H1 (cell line): ENCODE results near the gene PLLP. TPM values are rescaled to one million over a fixed set of nuclear protein-coding genes. Genes with fewer than 3 reads are reported as not detected.

Source experiments
- CTCF ChIA-PET: fragments of 300-600 bp; sonication (Branson Sonifier 250); formaldehyde crosslinking; loops from one replicate; lab custom pipeline; 2021; ENCODE audit not compliant: partially characterized antibody; lab: Charles Lee
- POLR2A ChIA-PET: fragments of 300-600 bp; sonication (Branson Sonifier 250); formaldehyde crosslinking; loops from one replicate; lab custom pipeline; 2021; ENCODE audit warnings: inconsistent platforms; ENCODE audit not compliant: partially characterized antibody; lab: Charles Lee
- DNase-seq, 2 experiments: peaks; one replicate each; pipeline versions ENCODE4 v3.0.0 to v3.0.0-alpha.2; 2010 to 2022; ENCODE audit warnings: low spot score in 2 of 2, low read depth in 1 of 2, mixed read lengths in 1 of 2
- FAIRE-seq: peaks from 2 replicates; lab custom pipeline; 2011; peaks lifted over from hg19 to GRCh38; lab: Jason Lieb, UNC
- H2AFZ ChIP-seq: 2 replicates; pipeline ENCODE4 v1.8.1; 2012; ENCODE audit warnings: low read length, inconsistent platforms
- H2AK5ac ChIP-seq: 2 replicates; pipeline ENCODE4 v1.6.1; 2013; ENCODE audit warnings: low read depth, low read length
- H2BK120ac ChIP-seq: replicated peaks from 2 replicates; pipeline ENCODE3; 2013; ENCODE audit warnings: low read depth, low read length, inconsistent platforms
- H2BK12ac ChIP-seq: 2 replicates; pipeline ENCODE4 v1.6.1; 2013; ENCODE audit warnings: low read depth, low read length
- H2BK15ac ChIP-seq: 2 replicates; pipeline ENCODE4 v1.6.1; 2013; ENCODE audit warnings: low read length
- H2BK20ac ChIP-seq: 2 replicates; pipeline ENCODE4 v1.6.1; 2013; ENCODE audit warnings: low read length
- H2BK5ac ChIP-seq: 2 replicates; pipeline ENCODE4 v1.6.1; 2013; ENCODE audit warnings: low read depth, low read length
- H3K14ac ChIP-seq: 2 replicates; pipeline ENCODE4 v1.6.1; 2013; ENCODE audit warnings: inconsistent platforms; ENCODE audit not compliant: insufficient read length
- H3K18ac ChIP-seq: 2 replicates; pipeline ENCODE4 v1.6.1; 2013; ENCODE audit warnings: low read length; ENCODE audit errors: extremely low read depth
- H3K23ac ChIP-seq: 2 replicates; pipeline ENCODE4 v1.6.1; 2013; ENCODE audit warnings: inconsistent platforms; ENCODE audit not compliant: insufficient read length
- H3K23me2 ChIP-seq: 2 replicates; pipeline ENCODE4 v1.6.1; 2013; ENCODE audit warnings: low read depth, low read length
- H3K27ac ChIP-seq: 2 replicates; pipeline ENCODE4 v1.6.1; 2011; ENCODE audit warnings: low read depth, low read length, inconsistent platforms
- H3K27me3 ChIP-seq, 4 experiments: replicated peaks in 1 of 4; 1 replicate in 1 of 4; 2 replicates in 3 of 4; pipeline versions ENCODE4 v1.6.1 to v1.8.1; 2011 to 2013; ENCODE audit warnings: low read length in 3 of 4, mild to moderate bottlenecking in 3 of 4, inconsistent platforms in 2 of 4, mixed read lengths in 2 of 4, moderate library complexity in 1 of 4; ENCODE audit not compliant: control insufficient read depth in 3 of 4, insufficient read depth in 3 of 4; ENCODE audit errors: extremely low read depth in 1 of 4
- H3K36me3 ChIP-seq, 4 experiments: 2 replicates each; pipeline versions ENCODE4 v1.6.1 to v1.8.1; 2011 to 2013; ENCODE audit warnings: mild to moderate bottlenecking in 4 of 4, low read length in 3 of 4, moderate library complexity in 2 of 4, control low read depth in 1 of 4, inconsistent platforms in 1 of 4; ENCODE audit not compliant: insufficient read depth in 4 of 4, control insufficient read depth in 2 of 4
- H3K4ac ChIP-seq: replicated peaks from 2 replicates; pipeline ENCODE3; 2013; ENCODE audit warnings: low read length, low read depth, mixed read lengths, inconsistent platforms; ENCODE audit not compliant: insufficient read length
- H3K4me1 ChIP-seq, 4 experiments: replicated peaks in 1 of 4; 1 replicate in 1 of 4; 2 replicates in 3 of 4; pipeline versions ENCODE4 v1.6.1 to v1.8.1; 2011 to 2013; ENCODE audit warnings: low read length in 3 of 4, inconsistent platforms in 2 of 4, mixed read lengths in 1 of 4; ENCODE audit not compliant: insufficient read depth in 4 of 4, control insufficient read depth in 3 of 4
- H3K4me2 ChIP-seq, 2 experiments: 2 replicates each; pipeline versions ENCODE4 v1.6.1 to v1.8.1; 2011 to 2013; ENCODE audit warnings: low read depth in 2 of 2, low read length in 2 of 2, control low read depth in 1 of 2, inconsistent platforms in 1 of 2, mild to moderate bottlenecking in 1 of 2; ENCODE audit not compliant: insufficient read depth in 1 of 2
- H3K4me3 ChIP-seq, 4 experiments: fragments of 200-600, 300-600 bp in 1 of 4; sonication (generic), shearing (Covaris generic), sonication (Bioruptor Twin) in 1 of 4; 2 replicates each; pipeline versions ENCODE4 v1.5.1 to v1.8.1; 2011 to 2016; ENCODE audit warnings: low read length in 4 of 4, low read depth in 3 of 4, control low read depth in 2 of 4, inconsistent platforms in 2 of 4, mild to moderate bottlenecking in 2 of 4, mixed read lengths in 1 of 4, moderate library complexity in 1 of 4; ENCODE audit not compliant: insufficient read depth in 2 of 4; ENCODE audit errors: extremely low read depth in 1 of 4
- H3K56ac ChIP-seq: replicated peaks from 2 replicates; pipeline ENCODE3; 2013; ENCODE audit warnings: low read depth, mild to moderate bottlenecking, mixed read lengths, low read length, inconsistent platforms; ENCODE audit not compliant: insufficient read length
- H3K79me1 ChIP-seq: 2 replicates; pipeline ENCODE4 v1.6.1; 2013; ENCODE audit warnings: low read depth, low read length, control low read depth
- H3K79me2 ChIP-seq, 2 experiments: 2 replicates each; pipeline versions ENCODE4 v1.6.1 to v1.8.1; 2012 to 2013; ENCODE audit warnings: low read length in 2 of 2, mild to moderate bottlenecking in 2 of 2, inconsistent platforms in 1 of 2; ENCODE audit not compliant: insufficient read depth in 2 of 2, control insufficient read depth in 1 of 2
- H3K9ac ChIP-seq, 4 experiments: replicated peaks in 1 of 4; 1 replicate in 1 of 4; 2 replicates in 3 of 4; pipeline versions ENCODE4 v1.6.1 to v1.8.1; 2011 to 2013; ENCODE audit warnings: low read depth in 3 of 4, low read length in 3 of 4, control low read depth in 2 of 4, mild to moderate bottlenecking in 2 of 4, moderate library complexity in 2 of 4, inconsistent platforms in 1 of 4; ENCODE audit errors: extremely low read depth in 1 of 4
- H3K9me3 ChIP-seq, 2 experiments: 2 replicates each; pipeline versions ENCODE4 v1.6.1 to v1.8.1; 2012 to 2013; ENCODE audit warnings: mild to moderate bottlenecking in 2 of 2, moderate library complexity in 2 of 2, control low read depth in 1 of 2, inconsistent platforms in 1 of 2, low read depth in 1 of 2, low read length in 1 of 2, mixed read lengths in 1 of 2; ENCODE audit not compliant: insufficient read depth in 2 of 2
- H4K20me1 ChIP-seq, 2 experiments: replicated peaks in 1 of 2; 2 replicates each; pipeline versions ENCODE3 to v1.8.1; 2011 to 2013; ENCODE audit warnings: inconsistent platforms in 2 of 2, low read length in 2 of 2, mild to moderate bottlenecking in 1 of 2; ENCODE audit not compliant: insufficient read depth in 2 of 2, control insufficient read depth in 1 of 2
- H4K5ac ChIP-seq: 2 replicates; pipeline ENCODE4 v1.6.1; 2013; ENCODE audit warnings: low read length, low read depth, mixed read lengths, inconsistent platforms; ENCODE audit not compliant: insufficient read length
- H4K8ac ChIP-seq: 2 replicates; pipeline ENCODE4 v1.8.0; 2013; ENCODE audit warnings: mild to moderate bottlenecking, moderate library complexity, low read length, inconsistent platforms; ENCODE audit not compliant: insufficient read depth; ENCODE audit errors: extremely low read depth
- H4K91ac ChIP-seq: replicated peaks from 2 replicates; pipeline ENCODE3; 2013; ENCODE audit warnings: low read length, mixed read lengths, inconsistent platforms; ENCODE audit not compliant: insufficient read length
- BRCA1 ChIP-seq: IDR thresholded peaks from 2 replicates; pipeline ENCODE4 v1.6.1; 2012; ENCODE audit warnings: low read depth, low read length, improper control_type of control experiment
- CBX8 ChIP-seq: fragments of 300-800, 300-1000 bp; sonication (generic); IDR thresholded peaks from 2 replicates; pipeline ENCODE4 v1.7.1; 2016; ENCODE audit warnings: low read depth, low read length, borderline replicate concordance
- CEBPB ChIP-seq: IDR thresholded peaks from 2 replicates; pipeline ENCODE4 v1.6.1; 2012; ENCODE audit warnings: low read depth, low read length
- CREB1 ChIP-seq: IDR thresholded peaks from 2 replicates; pipeline ENCODE4 v1.6.1; 2012; ENCODE audit warnings: inconsistent platforms
- FOSL1 ChIP-seq: IDR thresholded peaks from 2 replicates; pipeline ENCODE4 v1.6.1; 2011; ENCODE audit warnings: mild to moderate bottlenecking, low read depth, low read length, moderate library complexity; ENCODE audit not compliant: insufficient read depth
- MAFK ChIP-seq: IDR thresholded peaks from 2 replicates; pipeline ENCODE4 v1.6.1; 2012; ENCODE audit warnings: low read depth, mild to moderate bottlenecking, improper control_type of control experiment, low read length
- POU5F1 ChIP-seq: IDR thresholded peaks from 2 replicates; pipeline ENCODE4 v1.6.1; 2011; ENCODE audit warnings: low read depth, mild to moderate bottlenecking, low read length, moderate library complexity
- RAD21 ChIP-seq, 2 experiments: IDR thresholded peaks in 1 of 2; conservative IDR thresholded peaks in 1 of 2; 2 replicates each; pipeline ENCODE4 v1.6.1; 2011; ENCODE audit warnings: low read depth in 2 of 2, low read length in 2 of 2, improper control_type of control experiment in 1 of 2, inconsistent platforms in 1 of 2, mild to moderate bottlenecking in 1 of 2, moderate library complexity in 1 of 2
- SP1 ChIP-seq: IDR thresholded peaks from 2 replicates; pipeline ENCODE4 v1.6.1; 2011; ENCODE audit warnings: low read depth, low read length
- TBP ChIP-seq: IDR thresholded peaks from 2 replicates; pipeline ENCODE4 v1.6.1; 2011; ENCODE audit warnings: low read depth, low read length, improper control_type of control experiment
- WGBS, 2 experiments: shearing (Covaris generic) in 1 of 2; methylation state at CpG; one replicate each; pipeline versions ENCODE4 v1.1.6 to v1.1.7; 2013 to 2015; ENCODE audit warnings: low lambda C conversion rate in 2 of 2, mixed read lengths in 2 of 2, inconsistent platforms in 1 of 2, low coverage in 1 of 2, missing lambda C conversion rate in 1 of 2; ENCODE audit not compliant: insufficient replicate concordance in 2 of 2, insufficient coverage in 1 of 2, insufficient read length in 1 of 2; ENCODE audit errors: extremely low coverage in 1 of 2, missing lambda C conversion rate in 1 of 2; 5-methylcytosine and 5-hydroxymethylcytosine counted together
- polyA plus RNA-seq, 7 experiments: library from polyadenylated mRNA; depleted of rRNA in 3 of 7; stranded (reverse) in 5 of 7; unstranded in 2 of 7; fragments of >200 nt in 5 of 7; fragments of 200-250 nt in 2 of 7; gene quantifications; 1 replicate in 5 of 7; 2 replicates in 1 of 7; 4 replicates in 1 of 7; pipeline versions ENCODE4 v1.2.1 to v1.2.3, GENCODE V29; 2011 to 2013; ENCODE audit warnings: missing spikeins in 2 of 7, mixed read lengths in 2 of 7
- total RNA-seq: library from RNA; stranded (reverse); fragmentation: NEBNext Ultra II Directional; extraction: Animal tissue kit (Norgen Biotek cat#: 25700); gene quantifications from 2 replicates; pipeline ENCODE4 v1.2.1, GENCODE V29; 2021
- TF ChIP-seq, protein P1 (sequence below), 3 experiments: IDR thresholded peaks; 1 replicate in 2 of 3; 2 replicates in 1 of 3; pipeline versions ENCODE4 v1.5.1 to v1.6.1; 2011; ENCODE audit warnings: low read length in 3 of 3, mild to moderate bottlenecking in 3 of 3, inconsistent platforms in 2 of 3, low read depth in 1 of 3, moderate library complexity in 1 of 3; ENCODE audit not compliant: insufficient read depth in 1 of 3; ENCODE audit errors: control extremely low read depth in 1 of 3
- TF ChIP-seq, protein P2 (sequence below): IDR thresholded peaks from 2 replicates; pipeline ENCODE4 v1.6.1; 2011; ENCODE audit warnings: low read depth, mild to moderate bottlenecking, low read length; ENCODE audit not compliant: insufficient read depth

Gene PLLP
- total and polyA plus RNA-seq, 2 of the 8 experiments (the other 6 are each of a cell fraction or from before 2014, with no cell fraction given): 2.9 to 10.6 TPM

DNA sequence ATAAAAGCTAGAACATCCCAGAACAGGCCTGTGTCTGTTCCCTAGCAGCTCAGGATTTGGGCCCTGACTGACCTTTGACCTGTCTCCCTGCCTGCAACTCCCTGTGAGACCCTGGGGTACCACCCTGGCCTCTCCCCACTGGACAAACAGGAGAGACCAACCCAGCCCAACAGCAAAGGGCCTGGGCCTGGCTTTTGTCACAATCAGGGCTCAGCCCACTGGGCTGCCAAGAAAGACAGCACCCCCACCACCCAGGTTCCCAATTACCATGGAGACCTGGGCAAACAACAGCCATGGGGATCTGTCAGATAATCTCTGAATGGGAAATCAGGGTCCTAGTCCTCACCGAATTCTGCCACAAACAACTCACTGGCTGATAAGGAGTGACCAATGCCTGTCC, 11.1 kb downstream of the PLLP start:
- H3K79me1 ChIP-seq: no peaks in the 10 kb centered on the region
- 0 out of 2 replicates have a peak, but pooled peaks cover 1% of the 10 kb centered on the region for H3K23me2 ChIP-seq
- H3K56ac ChIP-seq: no peak overlapping the region
- no peak overlapping the region for H2AFZ ChIP-seq
- no peak overlapping the region for H3K9ac ChIP-seq
- H3K4me2 ChIP-seq: no peak overlapping the region
- no peak overlapping the region for H3K18ac ChIP-seq
- H2BK20ac ChIP-seq: no peak overlapping the region
- POLR2A ChIA-PET: interaction anchor here (0.8 kb wide), 1 partner anchor 10 kb away, joined by 3 read pairs; no protein-coding TSS in a partner anchor
- no peaks in the 10 kb centered on the region for H3K36me3 ChIP-seq
- CTCF ChIA-PET: no interaction called here
- H2BK15ac ChIP-seq: no peak overlapping the region
- no peak overlapping the region for H2AK5ac ChIP-seq
- H3K14ac ChIP-seq: no peak overlapping the region
- peaks cover 0 to 6% (median 0%) of the 10 kb centered on the region in 4 experiments; a peak in 2 of 7 replicates for H3K4me1 ChIP-seq
- no peaks in the 10 kb centered on the region for H4K20me1 ChIP-seq
- H4K91ac ChIP-seq: no peak overlapping the region
- FAIRE-seq: no peak
- no peak overlapping the region for H3K4ac ChIP-seq
- H3K27ac ChIP-seq: no peak overlapping the region
- no peaks in the 10 kb centered on the region for H3K27me3 ChIP-seq
- H2BK120ac ChIP-seq: no peak overlapping the region
- no peak overlapping the region for H3K4me3 ChIP-seq
- 100% methylated on average over 1 of the region's 1 CpG; no CpG with 5 or more reads in 1 of the 2 experiments for WGBS, 2 experiments
- no peak overlapping the region for H2BK12ac ChIP-seq
- H3K79me2 ChIP-seq: no peaks in the 10 kb centered on the region
- H3K23ac ChIP-seq: no peak overlapping the region
- no peak overlapping the region for H4K8ac ChIP-seq
- DNase-seq: no peak
- no peak overlapping the region for H2BK5ac ChIP-seq
- no peaks in the 10 kb centered on the region for H3K9me3 ChIP-seq
- H4K5ac ChIP-seq: no peak overlapping the region
- no peak for TF ChIP-seq CREB1
- no peak for TF ChIP-seq CBX8
- no peak for TF ChIP-seq TBP
- no peak for TF ChIP-seq RAD21 (IDR thresholded peaks at IDR 0.05 in 1 of 2, conservative IDR thresholded peaks at IDR 0.05 in 1 of 2; ENCODE audit: low read depth in 2 of 2, low read length in 2 of 2)
- TF ChIP-seq, protein P1, sequence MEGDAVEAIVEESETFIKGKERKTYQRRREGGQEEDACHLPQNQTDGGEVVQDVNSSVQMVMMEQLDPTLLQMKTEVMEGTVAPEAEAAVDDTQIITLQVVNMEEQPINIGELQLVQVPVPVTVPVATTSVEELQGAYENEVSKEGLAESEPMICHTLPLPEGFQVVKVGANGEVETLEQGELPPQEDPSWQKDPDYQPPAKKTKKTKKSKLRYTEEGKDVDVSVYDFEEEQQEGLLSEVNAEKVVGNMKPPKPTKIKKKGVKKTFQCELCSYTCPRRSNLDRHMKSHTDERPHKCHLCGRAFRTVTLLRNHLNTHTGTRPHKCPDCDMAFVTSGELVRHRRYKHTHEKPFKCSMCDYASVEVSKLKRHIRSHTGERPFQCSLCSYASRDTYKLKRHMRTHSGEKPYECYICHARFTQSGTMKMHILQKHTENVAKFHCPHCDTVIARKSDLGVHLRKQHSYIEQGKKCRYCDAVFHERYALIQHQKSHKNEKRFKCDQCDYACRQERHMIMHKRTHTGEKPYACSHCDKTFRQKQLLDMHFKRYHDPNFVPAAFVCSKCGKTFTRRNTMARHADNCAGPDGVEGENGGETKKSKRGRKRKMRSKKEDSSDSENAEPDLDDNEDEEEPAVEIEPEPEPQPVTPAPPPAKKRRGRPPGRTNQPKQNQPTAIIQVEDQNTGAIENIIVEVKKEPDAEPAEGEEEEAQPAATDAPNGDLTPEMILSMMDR (IDR thresholded peaks at IDR 0.05; ENCODE audit: control extremely low read depth in 1 of 3, insufficient read depth in 1 of 3, low read depth in 1 of 3, low read length in 3 of 3): no peak
- TF ChIP-seq FOSL1: no peak
- TF ChIP-seq BRCA1: no peak
- TF ChIP-seq POU5F1: no peak
- no peak for TF ChIP-seq CEBPB
- TF ChIP-seq SP1: no peak
- TF ChIP-seq MAFK: no peak
- TF ChIP-seq, protein P2, sequence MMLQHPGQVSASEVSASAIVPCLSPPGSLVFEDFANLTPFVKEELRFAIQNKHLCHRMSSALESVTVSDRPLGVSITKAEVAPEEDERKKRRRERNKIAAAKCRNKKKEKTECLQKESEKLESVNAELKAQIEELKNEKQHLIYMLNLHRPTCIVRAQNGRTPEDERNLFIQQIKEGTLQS: no peak
